SIG-M5 treated with dmso at 0.1 percent for 504 hours (cell line): ENCODE measurements around the gene RXRA.

Experiments used
- DNase-seq: peaks from one replicate; lab custom pipeline; 2025; ENCODE audit not compliant: unreplicated experiment; lab: John Stamatoyannopoulos, UW

RXRA gene

GRCh38 chr9:134463280-134463679 is 137.0 kb downstream of the RXRA start:
- DNase-seq: no peak

GRCh38 chr9:134466869-134467616 is 140.8 kb downstream of the RXRA start:
- no peak for DNase-seq

- DNase-seq: no peak
Measured at GRCh38 chr9:134468358-134468757, 142.1 kb downstream of the RXRA start.

GRCh38 chr9:134469041-134469875 is 143.0 kb downstream of the RXRA start:
- no peak for DNase-seq

GRCh38 chr9:134472256-134472655 is 146.0 kb downstream of the RXRA start:
- DNase-seq: no peak

GRCh38 chr9:134473141-134474054 is 147.1 kb downstream of the RXRA start:
- no peak for DNase-seq

GRCh38 chr9:134474055-134474370 is 147.8 kb downstream of the RXRA start:
- DNase-seq: no peak

GRCh38 chr9:134475011-134475790 is 148.9 kb downstream of the RXRA start:
- DNase-seq: no peak

GRCh38 chr9:134476272-134476941 is 150.2 kb downstream of the RXRA start:
- no peak for DNase-seq

GRCh38 chr9:134476942-134477335 is 150.7 kb downstream of the RXRA start:
- DNase-seq: no peak

GRCh38 chr9:134477342-134477925 is 151.2 kb downstream of the RXRA start:
- no peak for DNase-seq

- DNase-seq: no peak
Measured at GRCh38 chr9:134477927-134478326, 151.7 kb downstream of the RXRA start.

GRCh38 chr9:134481762-134482161 is 155.5 kb downstream of the RXRA start:
- DNase-seq: no peak

GRCh38 chr9:134482226-134482625 is 156.0 kb downstream of the RXRA start:
- DNase-seq: no peak

GRCh38 chr9:134483361-134484184 is 157.3 kb downstream of the RXRA start:
- DNase-seq: no peak

GRCh38 chr9:134484479-134484878 is 158.2 kb downstream of the RXRA start:
- no peak for DNase-seq

- DNase-seq: no peak
Measured at GRCh38 chr9:134485653-134486052, 159.4 kb downstream of the RXRA start.

GRCh38 chr9:134486143-134486591 is 159.9 kb downstream of the RXRA start:
- DNase-seq: no peak

GRCh38 chr9:134486596-134486995 is 160.3 kb downstream of the RXRA start:
- DNase-seq: no peak
